SU-DHL-6 (cell line): ENCODE results near the gene SLC22A17.

Source experiments
- CTCF ChIP-seq: fragments of 200-600 bp; sonication (generic); IDR thresholded peaks from one replicate; pipeline ENCODE4 v1.5.1; 2017; ENCODE audit warnings: antibody characterized with exemption, mild to moderate bottlenecking, low read length, moderate library complexity; ENCODE audit not compliant: insufficient read depth, poor library complexity, severe bottlenecking
- EZH2phosphoT487 ChIP-seq: fragments of 200-600 bp; sonication (generic), shearing (Covaris generic); conservative IDR thresholded peaks from 2 replicates; pipeline ENCODE4 v1.6.1; 2018; ENCODE audit warnings: mild to moderate bottlenecking, antibody characterized with exemption, low read length, moderate library complexity, mixed read lengths

GRCh38 chr14:23399591-23399990, 46.9 kb upstream of the SLC22A17 start:
- TF ChIP-seq EZH2phosphoT487: no peak
- TF ChIP-seq CTCF: no peak
